ENCODE data around the gene C19orf67.

C19orf67 gene
- total RNA-seq: 0.11 to 0.85 (median 0.23) reads per million in 9 experiments

GRCh38 chr19:14085309-14085995 is at the start of gene C19orf67:
C19orf67 (minus strand) TSS chr19:14085783; CDS start chr19:14085627, 156 bp downstream.
- peaks cover 26% of the 10 kb centered on the region for H3K36me3 Mint-ChIP-seq (ENCODE audit: insufficient read depth)
- no peak within 1 kb of the TSS for H3K27ac Mint-ChIP-seq
- ATAC-seq (replicated peaks) (no peak), DNase-seq (no peak)
- peaks cover 10 to 18% of the 10 kb centered on the region in 2 donors for H3K4me1 Mint-ChIP-seq (ENCODE audit: low read depth in 2 of 2)
- no peaks in the 10 kb centered on the region for H3K9me3 Mint-ChIP-seq
- no peak within 1 kb of the TSS for H3K4me3 Mint-ChIP-seq
- H3K27me3 Mint-ChIP-seq: no peaks in the 10 kb centered on the region

DNA sequence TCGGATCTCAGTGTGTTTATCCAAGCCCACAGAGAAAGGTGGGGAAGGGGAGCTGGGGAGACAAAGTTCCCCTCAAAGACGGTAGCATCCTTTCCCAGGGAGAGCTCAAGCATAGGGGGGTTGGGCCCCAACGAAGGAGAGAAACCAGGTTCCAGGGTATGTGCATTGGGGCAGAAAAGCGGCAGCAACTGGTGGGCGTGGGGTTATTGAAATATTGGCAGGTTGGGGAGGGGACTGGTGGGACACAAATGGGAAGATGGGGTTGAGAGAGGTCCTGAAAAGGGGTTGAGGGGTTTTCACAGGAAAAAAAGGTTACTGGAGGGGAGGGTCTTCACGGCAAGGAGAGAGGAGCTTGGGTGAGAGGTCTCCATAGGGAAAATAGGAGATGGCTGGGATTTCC is 49.8 kb upstream of the C19orf67 start:
- H3K4me1 Mint-ChIP-seq (ENCODE audit: low read depth in 2 of 2): peaks cover 19 to 20% of the 10 kb centered on the region in 2 donors
- H3K9me3 Mint-ChIP-seq: no peaks in the 10 kb centered on the region
- peaks cover 18% of the 10 kb centered on the region for H3K36me3 Mint-ChIP-seq (ENCODE audit: insufficient read depth)
- no peak for DNase-seq
- no peaks in the 10 kb centered on the region for H3K27me3 Mint-ChIP-seq
- peak overlapping the region; percentile 75 to 84 for H3K27ac Mint-ChIP-seq
- no peak for ATAC-seq (replicated peaks)
- peak overlapping the region; percentile 75 to 81 for H3K4me3 Mint-ChIP-seq

DNA sequence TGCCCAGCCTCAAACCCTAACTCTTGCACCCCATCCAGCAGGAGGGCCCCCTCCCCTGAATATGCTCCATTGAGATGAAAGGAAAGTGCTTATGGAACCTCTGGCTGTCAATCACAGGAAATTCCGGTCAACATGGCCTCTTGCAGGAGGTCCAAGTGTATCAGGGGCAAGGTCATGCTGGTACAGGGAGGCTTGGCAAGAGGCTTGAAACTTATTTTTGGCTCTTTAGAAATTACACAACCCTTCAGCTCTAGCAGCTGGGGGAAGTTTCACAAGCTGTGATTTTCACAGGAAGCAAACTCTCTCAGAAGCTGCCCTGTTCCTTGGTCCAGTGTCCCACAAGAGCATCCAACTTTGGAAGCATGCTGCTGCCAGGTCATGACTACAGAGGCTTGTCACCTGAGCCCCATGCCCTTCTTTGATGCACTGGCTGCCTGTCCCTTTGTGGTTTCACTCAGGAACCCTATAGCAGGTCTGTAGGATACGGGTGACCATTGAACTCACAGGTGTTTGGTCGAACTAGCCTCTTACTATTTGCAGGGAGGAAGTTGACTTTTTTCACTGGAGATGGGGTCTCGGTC is 42.4 kb upstream of the C19orf67 start:
- ATAC-seq (replicated peaks) (no peak), DNase-seq (no peak)
- H3K27me3 Mint-ChIP-seq: no peaks in the 10 kb centered on the region
- peaks cover 0 to 2% of the 10 kb centered on the region in 2 donors for H3K4me1 Mint-ChIP-seq (ENCODE audit: low read depth in 2 of 2)
- H3K27ac Mint-ChIP-seq: no peak overlapping the region
- H3K9me3 Mint-ChIP-seq: no peaks in the 10 kb centered on the region
- H3K36me3 Mint-ChIP-seq (ENCODE audit: insufficient read depth): no peaks in the 10 kb centered on the region
- no peak overlapping the region for H3K4me3 Mint-ChIP-seq

DNA sequence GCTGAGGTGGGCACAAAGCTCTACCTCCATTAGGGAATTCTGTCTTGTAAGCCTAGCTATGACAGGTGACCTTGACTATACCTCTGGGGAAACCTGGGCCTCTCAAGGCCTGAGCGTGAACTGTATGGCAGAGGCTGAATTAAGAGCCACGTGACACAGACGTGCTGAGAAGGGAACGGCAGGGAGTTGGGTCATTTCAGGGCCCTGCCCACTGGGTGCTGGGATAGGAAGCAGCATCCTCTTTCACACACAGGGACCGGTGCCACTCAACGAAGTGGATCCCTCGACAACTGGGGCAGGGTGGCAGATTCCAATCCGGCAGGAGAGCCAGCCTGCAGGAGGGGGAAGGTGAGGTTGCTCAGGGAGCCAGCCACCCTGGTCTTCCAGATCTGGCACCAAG is 41.6 kb upstream of the C19orf67 start:
- Mint-ChIP-seq H3K27me3 (no peaks in the 10 kb centered on the region), H3K27ac (peak overlapping the region in 1 of 2 donors; percentile 35), H3K4me3 (no peak overlapping the region), H3K4me1 (ENCODE audit: low read depth in 2 of 2) (peaks cover 0 to 2% of the 10 kb centered on the region in 2 donors), H3K36me3 (ENCODE audit: insufficient read depth) (no peaks in the 10 kb centered on the region), H3K9me3 (no peaks in the 10 kb centered on the region)
- no peak for DNase-seq
- ATAC-seq (replicated peaks): no peak

DNA sequence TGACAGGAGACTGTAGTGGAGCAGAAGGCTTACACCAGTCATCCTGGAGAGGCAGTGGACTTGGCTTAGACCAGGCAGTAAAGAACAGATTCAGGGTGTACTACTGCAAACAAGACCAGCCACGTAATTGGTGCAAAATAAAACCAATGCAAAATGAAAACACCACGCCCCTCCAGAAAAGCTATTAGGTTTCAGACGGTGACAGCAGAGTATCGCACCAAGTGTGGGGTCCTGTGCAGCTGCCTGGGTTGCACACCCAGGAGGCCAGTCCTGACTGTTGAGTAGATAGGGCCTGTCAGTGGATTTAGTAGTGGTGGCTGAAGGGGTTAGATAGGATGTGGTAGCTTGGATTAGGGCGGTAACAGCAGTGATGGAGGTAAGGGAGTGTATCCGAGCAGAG is 37.3 kb upstream of the C19orf67 start:
- no peaks in the 10 kb centered on the region for H3K9me3 Mint-ChIP-seq

GRCh38 chr19:14120497-14120780 is 34.9 kb upstream of the C19orf67 start:
- no peaks in the 10 kb centered on the region for H3K27me3 Mint-ChIP-seq
- H3K4me1 Mint-ChIP-seq (ENCODE audit: low read depth in 2 of 2): peaks cover 21% of the 10 kb centered on the region in 2 donors
- no peak overlapping the region for H3K4me3 Mint-ChIP-seq
- H3K9me3 Mint-ChIP-seq: no peaks in the 10 kb centered on the region
- ATAC-seq (replicated peaks): no peak
- H3K27ac Mint-ChIP-seq: no peak overlapping the region
- peaks cover 18% of the 10 kb centered on the region for H3K36me3 Mint-ChIP-seq (ENCODE audit: insufficient read depth)
- DNase-seq: no peak

More for the DNA sequence above, 37.3 kb upstream of the C19orf67 start:
- H3K4me1 Mint-ChIP-seq (ENCODE audit: low read depth in 2 of 2): peaks cover 9% of the 10 kb centered on the region in 2 donors
- ATAC-seq (replicated peaks): no peak
- H3K27ac Mint-ChIP-seq: no peak overlapping the region
- DNase-seq: no peak
- H3K27me3 Mint-ChIP-seq: no peaks in the 10 kb centered on the region
- H3K4me3 Mint-ChIP-seq: no peak overlapping the region
- H3K36me3 Mint-ChIP-seq (ENCODE audit: insufficient read depth): peaks cover 8% of the 10 kb centered on the region

- peaks cover 19% of the 10 kb centered on the region for H3K36me3 Mint-ChIP-seq (ENCODE audit: insufficient read depth)
- peaks cover 21 to 23% of the 10 kb centered on the region in 2 donors for H3K4me1 Mint-ChIP-seq (ENCODE audit: low read depth in 2 of 2)
- no peak for ATAC-seq (replicated peaks)
- no peaks in the 10 kb centered on the region for H3K9me3 Mint-ChIP-seq
- no peaks in the 10 kb centered on the region for H3K27me3 Mint-ChIP-seq
- H3K4me3 Mint-ChIP-seq: peak overlapping the region in 1 of 2 donors; percentile 90
- H3K27ac Mint-ChIP-seq: peak overlapping the region; percentile 91 to 95
- DNase-seq: no peak
Observed at GRCh38 chr19:14119644-14120496, 34.3 kb upstream of the C19orf67 start.

GRCh38 chr19:14119146-14119545 is 33.6 kb upstream of the C19orf67 start:
- no peaks in the 10 kb centered on the region for H3K27me3 Mint-ChIP-seq
- no peaks in the 10 kb centered on the region for H3K9me3 Mint-ChIP-seq
- peak overlapping the region; percentile 91 to 95 for H3K27ac Mint-ChIP-seq
- H3K4me3 Mint-ChIP-seq: peak overlapping the region; percentile 80 to 90
- peaks cover 21% of the 10 kb centered on the region for H3K36me3 Mint-ChIP-seq (ENCODE audit: insufficient read depth)
- no peak for ATAC-seq (replicated peaks)
- peaks cover 22 to 24% of the 10 kb centered on the region in 2 donors for H3K4me1 Mint-ChIP-seq (ENCODE audit: low read depth in 2 of 2)
- DNase-seq: no peak

DNA sequence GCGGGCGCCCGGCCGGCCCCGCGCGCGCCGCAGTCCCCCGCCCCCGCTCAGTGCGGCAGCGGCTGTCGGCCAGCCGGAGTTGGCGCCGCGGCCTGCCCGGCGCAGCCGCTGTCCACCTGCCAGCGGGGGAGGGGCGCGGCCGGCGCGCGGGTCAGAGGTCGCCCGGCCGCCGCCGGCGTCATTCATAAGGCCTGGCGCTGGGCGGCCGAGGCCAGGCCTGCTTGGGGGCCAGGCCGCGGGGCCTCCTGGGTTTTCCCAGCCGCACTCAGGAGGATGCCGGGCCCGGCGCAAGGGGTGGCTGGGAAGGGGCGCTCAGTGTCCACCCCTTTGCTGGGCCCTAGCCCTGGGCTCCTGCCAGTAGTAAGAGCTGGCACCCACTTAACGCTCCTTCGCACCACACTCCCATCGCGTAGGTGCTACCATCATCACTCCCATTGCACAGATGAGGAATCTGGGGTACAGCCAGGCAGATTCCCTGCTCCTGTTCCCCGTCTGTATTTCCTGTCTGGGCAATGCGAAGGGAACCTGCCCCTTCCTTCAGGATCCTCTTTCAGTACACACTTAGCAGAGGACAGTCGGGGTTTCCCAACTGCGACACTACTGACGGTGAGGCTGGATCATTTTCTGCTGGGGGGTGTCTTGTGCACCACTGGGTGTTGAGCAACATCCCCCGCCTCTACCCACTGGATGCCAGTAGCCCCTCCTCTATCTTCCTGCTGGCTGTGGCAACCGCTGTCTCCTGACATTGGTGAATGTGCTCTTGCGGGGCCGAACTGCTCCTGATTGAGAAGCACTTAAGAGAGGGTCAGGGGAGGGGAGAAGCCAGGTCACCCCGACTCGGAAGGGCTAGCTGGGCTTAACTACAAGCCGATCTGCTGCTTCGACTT is 32.8 kb upstream of the C19orf67 start:
- DNase-seq (peak; percentile 30 to 55 (median 53)), ATAC-seq (replicated peaks) (peak; percentile 26)
- Mint-ChIP-seq H3K4me1 (ENCODE audit: low read depth in 2 of 2) (peaks cover 24 to 25% of the 10 kb centered on the region in 2 donors), H3K9me3 (no peaks in the 10 kb centered on the region), H3K27me3 (no peaks in the 10 kb centered on the region), H3K4me3 (peak overlapping the region; percentile 80 to 90), H3K36me3 (ENCODE audit: insufficient read depth) (peaks cover 26% of the 10 kb centered on the region), H3K27ac (peak overlapping the region; percentile 91 to 95)

DNA sequence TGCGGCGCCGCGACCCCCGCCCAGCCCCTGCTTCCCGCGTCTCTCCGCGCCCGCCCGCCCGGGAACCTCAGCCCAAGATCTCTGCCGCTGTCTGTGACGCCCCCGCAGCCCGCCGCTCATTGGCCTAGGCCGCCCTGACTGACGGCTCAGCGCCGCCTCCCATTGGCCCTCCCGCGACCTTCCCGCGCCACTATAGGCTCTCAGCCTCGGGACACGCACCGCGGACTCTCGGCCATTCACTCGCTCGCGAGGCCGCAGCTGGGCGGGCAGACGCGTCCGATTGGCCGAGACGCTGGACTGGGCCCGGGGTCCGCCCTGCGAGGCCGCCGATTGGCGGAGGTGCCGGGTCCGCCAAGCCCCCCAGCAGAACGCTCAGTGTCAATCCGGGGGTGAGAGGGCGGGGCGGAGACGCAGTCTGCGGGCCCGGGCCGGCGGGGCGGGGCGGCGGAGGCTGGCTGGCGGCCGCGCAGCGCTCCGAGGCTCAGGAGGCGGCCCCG is 32.1 kb upstream of the C19orf67 start, which contains the start of gene PRKACA:
Gene PRKACA, minus strand, starts transcription at position 95 of the 497 bp plus-strand sequence. CDS start 215 bp downstream, outside the sequence.
- Mint-ChIP-seq H3K36me3 (ENCODE audit: insufficient read depth) (peaks cover 26% of the 10 kb centered on the region), H3K4me3 (peak within 1 kb of the TSS; percentile 93 to 96), H3K9me3 (no peaks in the 10 kb centered on the region), H3K27ac (peak within 1 kb of the TSS; percentile 91 to 95), H3K4me1 (ENCODE audit: low read depth in 2 of 2) (peaks cover 24 to 28% of the 10 kb centered on the region in 2 donors), H3K27me3 (no peaks in the 10 kb centered on the region)
- ATAC-seq (replicated peaks) (peak; percentile 89), DNase-seq (peak; percentile 95 to 98 (median 97))

- Mint-ChIP-seq H3K27ac (peak overlapping the region; percentile 87 to 90), H3K36me3 (ENCODE audit: insufficient read depth) (peaks cover 26% of the 10 kb centered on the region), H3K27me3 (no peaks in the 10 kb centered on the region), H3K9me3 (no peaks in the 10 kb centered on the region), H3K4me1 (ENCODE audit: low read depth in 2 of 2) (peaks cover 24 to 28% of the 10 kb centered on the region in 2 donors), H3K4me3 (peak overlapping the region; percentile 93 to 96)
- ATAC-seq (replicated peaks): no peak
- peak; percentile 9 to 17 (median 15) for DNase-seq
Observed at GRCh38 chr19:14116918-14117578, 31.5 kb upstream of the C19orf67 start.

DNA sequence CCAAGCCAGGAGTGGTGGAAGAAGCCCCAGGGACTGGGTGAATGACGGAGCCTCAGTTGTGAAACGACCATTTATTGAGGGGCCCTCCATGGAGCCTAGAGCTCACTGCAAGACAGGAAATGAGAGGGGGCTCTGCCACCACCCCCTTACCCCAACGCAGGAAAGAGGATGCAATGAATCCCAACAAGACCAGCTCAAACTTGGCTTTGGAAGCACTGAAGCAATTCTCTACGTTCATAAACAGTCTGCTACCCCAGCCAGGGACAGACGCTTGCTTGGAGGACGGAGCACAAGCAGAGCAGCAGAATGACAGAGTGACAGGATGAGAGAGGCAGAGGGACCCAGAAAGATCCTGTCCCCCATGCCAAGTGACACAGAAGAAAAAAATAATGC is 30.9 kb upstream of the C19orf67 start:
- Mint-ChIP-seq H3K36me3 (ENCODE audit: insufficient read depth) (peaks cover 26% of the 10 kb centered on the region), H3K4me3 (peak overlapping the region; percentile 93 to 96), H3K27me3 (no peaks in the 10 kb centered on the region), H3K27ac (peak overlapping the region; percentile 87 to 90), H3K9me3 (no peaks in the 10 kb centered on the region), H3K4me1 (ENCODE audit: low read depth in 2 of 2) (peaks cover 24 to 28% of the 10 kb centered on the region in 2 donors)
- DNase-seq (no peak), ATAC-seq (replicated peaks) (no peak)
